ENCODE data around the gene RAPGEF5. TPM values are rescaled to one million over a fixed set of nuclear protein-coding genes. Genes with fewer than 3 reads are reported as not detected.

RAPGEF5 gene
- total and polyA plus RNA-seq, 2 experiments from 2014 or later = 0.11 to 0.86 TPM

- 73 to 79% methylated on average over 3 of the region's 3 CpGs for WGBS, 2 experiments (ENCODE audit: low coverage in 1 of 2, low lambda C conversion rate in 2 of 2, missing lambda C conversion rate in 2 of 2)
Observed at GRCh38 chr7:22176791-22177412, 180.1 kb downstream of the RAPGEF5 start.

GRCh38 chr7:22174574-22174953 is 182.4 kb downstream of the RAPGEF5 start:
- no peaks in the 10 kb centered on the region for H3K27me3 ChIP-seq (replicated peaks; ENCODE audit: insufficient read depth)
- no peaks in the 10 kb centered on the region for H3K9me3 ChIP-seq (ENCODE audit: low read depth)
- no peak for DNase-seq
- no peak overlapping the region for H3K4me2 ChIP-seq (ENCODE audit: unreplicated experiment)
- H3K9me2 ChIP-seq (ENCODE audit: insufficient read depth) = no peaks in the 10 kb centered on the region
- no peaks in the 10 kb centered on the region for H3K79me2 ChIP-seq (ENCODE audit: insufficient read depth)
- H4K20me1 ChIP-seq (ENCODE audit: insufficient read depth) = no peaks in the 10 kb centered on the region
- H3K36me3 ChIP-seq (ENCODE audit: low read depth) = no peaks in the 10 kb centered on the region
- H3F3A ChIP-seq (ENCODE audit: insufficient read depth) = no peaks in the 10 kb centered on the region
- H3K4me1 ChIP-seq (ENCODE audit: insufficient read depth) = no peaks in the 10 kb centered on the region
- in situ Hi-C loops (cut with MboI) = no loop called here
- no peak overlapping the region for H3K4me3 ChIP-seq
- no peak overlapping the region for H3K9ac ChIP-seq
- H3K27ac ChIP-seq = no peak overlapping the region
- no peak overlapping the region for H2AFZ ChIP-seq
- TF ChIP-seq EZH2 (IDR thresholded peaks at IDR 0.05; ENCODE audit: insufficient read depth, poor library complexity, severe bottlenecking) = no peak
- TF ChIP-seq EZH2phosphoT487 (IDR thresholded peaks at IDR 0.05; ENCODE audit: insufficient read depth, low read depth) = no peak

More at GRCh38 chr7:22176791-22177412, 180.1 kb downstream of the RAPGEF5 start:
- Histone ChIP-seq H3K36me3 (ENCODE audit: low read depth) (no peaks in the 10 kb centered on the region), H4K20me1 (ENCODE audit: insufficient read depth) (no peaks in the 10 kb centered on the region), H3F3A (ENCODE audit: insufficient read depth) (no peaks in the 10 kb centered on the region), H3K9me2 (ENCODE audit: insufficient read depth) (no peaks in the 10 kb centered on the region), H3K9ac (no peak overlapping the region), H3K79me2 (ENCODE audit: insufficient read depth) (no peaks in the 10 kb centered on the region), H3K9me3 (ENCODE audit: low read depth) (no peaks in the 10 kb centered on the region), H3K4me2 (ENCODE audit: unreplicated experiment) (no peak overlapping the region), H3K27me3 (replicated peaks; ENCODE audit: insufficient read depth) (no peaks in the 10 kb centered on the region), H3K4me3 (no peak overlapping the region), H3K4me1 (ENCODE audit: insufficient read depth) (no peaks in the 10 kb centered on the region), H3K27ac (no peak overlapping the region), H2AFZ (no peak overlapping the region)
- TF ChIP-seq EZH2 (IDR thresholded peaks at IDR 0.05; ENCODE audit: insufficient read depth, poor library complexity, severe bottlenecking) (no peak), EZH2phosphoT487 (IDR thresholded peaks at IDR 0.05; ENCODE audit: insufficient read depth, low read depth) (no peak)
- in situ Hi-C loops (cut with MboI) = no loop called here
- DNase-seq = no peak

- no peak for TF ChIP-seq EZH2 (IDR thresholded peaks at IDR 0.05; ENCODE audit: insufficient read depth, poor library complexity, severe bottlenecking)
- no peak for TF ChIP-seq EZH2phosphoT487 (IDR thresholded peaks at IDR 0.05; ENCODE audit: insufficient read depth, low read depth)
Observed at GRCh38 chr7:22173685-22174573, 183.0 kb downstream of the RAPGEF5 start.

GRCh38 chr7:22168129-22168634 is 188.8 kb downstream of the RAPGEF5 start:
- H3K9me3 ChIP-seq (ENCODE audit: low read depth) = no peaks in the 10 kb centered on the region
- no peaks in the 10 kb centered on the region for H4K20me1 ChIP-seq (ENCODE audit: insufficient read depth)
- in situ Hi-C loops (cut with MboI) = no loop called here
- H3K36me3 ChIP-seq (ENCODE audit: low read depth) = no peaks in the 10 kb centered on the region
- no peak overlapping the region for H3K4me2 ChIP-seq (ENCODE audit: unreplicated experiment)
- H3K27me3 ChIP-seq (replicated peaks; ENCODE audit: insufficient read depth) = no peaks in the 10 kb centered on the region
- WGBS, 2 experiments (ENCODE audit: low coverage in 1 of 2, low lambda C conversion rate in 2 of 2, missing lambda C conversion rate in 2 of 2) = 86 to 87% methylated on average over 1 of the region's 1 CpG
- no peak overlapping the region for H2AFZ ChIP-seq
- H3K79me2 ChIP-seq (ENCODE audit: insufficient read depth) = no peaks in the 10 kb centered on the region
- H3F3A ChIP-seq (ENCODE audit: insufficient read depth) = no peaks in the 10 kb centered on the region
- no peaks in the 10 kb centered on the region for H3K4me1 ChIP-seq (ENCODE audit: insufficient read depth)
- no peak overlapping the region for H3K4me3 ChIP-seq
- no peaks in the 10 kb centered on the region for H3K9me2 ChIP-seq (ENCODE audit: insufficient read depth)
- H3K9ac ChIP-seq = no peak overlapping the region
- DNase-seq = no peak
- TF ChIP-seq EZH2 (IDR thresholded peaks at IDR 0.05; ENCODE audit: insufficient read depth, poor library complexity, severe bottlenecking) (no peak), EZH2phosphoT487 (IDR thresholded peaks at IDR 0.05; ENCODE audit: insufficient read depth, low read depth) (no peak)
- H3K27ac ChIP-seq = no peak overlapping the region

More at GRCh38 chr7:22173685-22174573, 183.0 kb downstream of the RAPGEF5 start:
- H3K27me3 ChIP-seq (replicated peaks; ENCODE audit: insufficient read depth) = no peaks in the 10 kb centered on the region
- no peak overlapping the region for H3K9ac ChIP-seq
- in situ Hi-C loops (cut with MboI) = no loop called here
- no peaks in the 10 kb centered on the region for H4K20me1 ChIP-seq (ENCODE audit: insufficient read depth)
- no peaks in the 10 kb centered on the region for H3K4me1 ChIP-seq (ENCODE audit: insufficient read depth)
- no peak overlapping the region for H3K27ac ChIP-seq
- 78% methylated on average over 7 of the region's 7 CpGs for WGBS, 2 experiments (ENCODE audit: low coverage in 1 of 2, low lambda C conversion rate in 2 of 2, missing lambda C conversion rate in 2 of 2)
- no peaks in the 10 kb centered on the region for H3K9me3 ChIP-seq (ENCODE audit: low read depth)
- H3K79me2 ChIP-seq (ENCODE audit: insufficient read depth) = no peaks in the 10 kb centered on the region
- DNase-seq = no peak
- no peak overlapping the region for H3K4me2 ChIP-seq (ENCODE audit: unreplicated experiment)
- H3K36me3 ChIP-seq (ENCODE audit: low read depth) = no peaks in the 10 kb centered on the region
- no peaks in the 10 kb centered on the region for H3F3A ChIP-seq (ENCODE audit: insufficient read depth)
- H2AFZ ChIP-seq = no peak overlapping the region
- no peaks in the 10 kb centered on the region for H3K9me2 ChIP-seq (ENCODE audit: insufficient read depth)
- no peak overlapping the region for H3K4me3 ChIP-seq
